DMS79 treated with DMSO at 0.1 percent for 48 hours (cell line): ENCODE results near the gene PHF13.

Experiments
- DNase-seq: peaks from one replicate; lab custom pipeline; 2025; lab: John Stamatoyannopoulos, UW

PHF13 gene

GRCh38 chr1:6602669-6603237, 10.8 kb upstream of the PHF13 start, which contains the start of gene KLHL21:
Gene KLHL21 (minus strand): TSS chr1:6602869. CDS start chr1:6602817, 52 bp downstream.
- peak; percentile 46 for DNase-seq

- no peak for DNase-seq
These were observed 10.2 kb upstream of the PHF13 start for GRCh38 chr1:6603238-6603914.

DNA sequence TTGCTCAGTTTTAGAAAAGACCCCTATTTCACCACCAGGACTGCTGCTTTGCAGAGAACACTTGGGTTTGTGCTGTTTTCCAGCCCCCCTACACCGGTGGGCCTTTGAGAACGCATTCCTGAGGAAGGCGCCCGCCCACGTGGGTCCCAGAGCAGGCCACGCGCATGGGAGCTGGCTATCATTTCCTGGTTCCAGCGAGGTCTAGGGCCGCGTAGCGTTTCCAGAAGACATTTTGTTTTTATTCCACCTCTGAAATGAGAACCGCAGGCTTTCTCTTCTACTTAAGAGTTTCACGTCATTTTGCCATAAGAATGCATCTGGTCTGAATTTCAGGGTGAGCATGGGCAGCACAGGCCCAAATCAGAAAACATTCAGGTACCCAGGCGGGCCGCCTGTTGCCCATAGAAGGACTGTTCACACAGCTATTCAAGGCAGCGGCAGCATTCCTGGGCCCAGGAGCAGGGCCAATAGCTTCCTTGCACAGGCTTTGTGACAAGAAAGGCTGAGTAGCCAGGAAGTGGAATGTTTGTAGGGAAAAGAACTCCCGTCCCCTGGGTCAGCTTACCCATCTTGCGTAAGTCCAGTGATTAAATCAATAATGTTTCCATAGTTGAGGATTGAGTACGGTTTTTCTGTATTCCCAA, 9.5 kb upstream of the PHF13 start:
- no peak for DNase-seq

DNA sequence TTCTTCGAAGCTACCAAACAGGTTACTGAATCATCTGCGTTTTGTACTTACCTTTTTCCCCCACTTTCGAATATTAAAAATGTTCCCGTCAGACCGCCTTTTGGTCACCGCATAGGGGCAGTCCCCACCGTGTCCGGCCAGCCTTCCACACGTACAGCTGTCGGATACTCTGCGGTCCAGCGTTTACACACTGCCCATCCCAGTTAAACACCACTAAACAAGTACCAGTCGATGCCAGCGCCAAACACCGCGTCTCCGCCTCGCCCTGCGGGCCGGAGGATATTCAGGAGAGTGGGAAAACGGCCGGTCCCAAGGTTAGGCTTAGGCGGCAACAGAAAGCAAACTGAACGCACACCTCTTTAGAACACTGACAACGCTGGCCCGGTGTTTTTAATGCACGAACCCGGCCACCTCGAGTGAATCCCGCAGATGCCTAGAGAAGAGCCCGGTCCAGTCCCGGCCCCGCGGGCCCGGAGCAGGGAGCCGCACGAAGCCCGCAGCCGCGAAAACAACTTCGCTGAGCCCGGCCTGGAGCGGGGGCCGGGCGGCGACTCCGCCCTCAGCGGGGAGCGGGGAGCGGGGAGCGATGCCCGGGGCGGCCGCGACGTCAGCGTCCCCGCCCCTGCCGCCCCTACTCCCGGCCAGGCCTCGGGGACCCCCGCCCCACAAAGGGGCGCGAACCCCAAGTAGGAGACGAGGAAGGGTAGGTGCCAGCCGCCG, 730 bp upstream of the PHF13 start:
- peak; percentile 57 for DNase-seq

DNA sequence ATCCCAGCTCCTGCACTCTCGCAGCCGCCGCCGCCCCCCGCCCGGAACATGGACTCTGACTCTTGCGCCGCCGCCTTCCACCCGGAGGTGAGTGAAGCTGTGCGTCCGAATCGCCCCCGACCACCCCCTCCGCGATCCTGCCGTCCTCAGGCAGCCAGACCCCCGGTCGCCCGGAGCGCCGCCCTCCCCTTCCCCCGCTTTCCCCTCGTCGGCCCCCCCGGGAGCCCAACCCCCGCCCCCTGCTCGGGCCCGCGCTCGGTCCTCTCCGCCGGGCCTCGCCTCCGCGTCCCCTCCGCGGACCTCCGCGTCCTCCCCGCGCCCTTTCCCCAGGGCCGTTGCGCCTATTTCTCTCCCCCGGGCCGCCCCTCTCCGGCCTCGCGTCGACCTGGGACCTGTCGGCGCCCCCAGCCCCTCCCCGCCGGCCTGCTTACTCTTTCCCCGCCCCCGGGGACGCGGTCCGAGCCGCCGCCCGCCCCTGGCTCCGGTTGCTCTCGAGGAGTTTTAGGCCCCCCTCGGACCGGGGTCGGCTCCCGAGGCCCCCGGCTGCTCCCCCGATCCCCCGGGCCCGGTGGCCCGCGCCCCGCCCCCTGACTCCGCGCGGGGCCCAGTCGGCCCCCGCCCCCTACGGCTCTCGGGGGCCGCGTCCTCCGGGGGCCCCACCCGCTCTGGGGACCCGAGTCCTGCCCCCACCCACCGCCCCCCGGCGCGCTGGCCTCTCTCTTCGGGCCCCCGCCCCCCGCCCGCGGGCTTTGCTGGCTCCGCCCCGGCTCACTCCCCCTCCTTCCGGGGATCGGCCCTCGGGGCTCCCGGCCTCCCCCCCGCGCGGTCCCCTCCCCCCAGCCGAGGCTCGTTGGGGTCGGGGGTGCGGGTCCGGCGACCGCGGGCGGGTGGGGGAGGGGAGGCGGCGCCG, 743 bp downstream of the PHF13 start:
- DNase-seq = no peak

- no peak for DNase-seq
These were observed 1.6 kb downstream of the PHF13 start for GRCh38 chr1:6614929-6615785.

- DNase-seq = no peak
These were observed 5.5 kb downstream of the PHF13 start for GRCh38 chr1:6619045-6619444.

- no peak for DNase-seq
These were observed 8.2 kb downstream of the PHF13 start for GRCh38 chr1:6621429-6622391.

DNA sequence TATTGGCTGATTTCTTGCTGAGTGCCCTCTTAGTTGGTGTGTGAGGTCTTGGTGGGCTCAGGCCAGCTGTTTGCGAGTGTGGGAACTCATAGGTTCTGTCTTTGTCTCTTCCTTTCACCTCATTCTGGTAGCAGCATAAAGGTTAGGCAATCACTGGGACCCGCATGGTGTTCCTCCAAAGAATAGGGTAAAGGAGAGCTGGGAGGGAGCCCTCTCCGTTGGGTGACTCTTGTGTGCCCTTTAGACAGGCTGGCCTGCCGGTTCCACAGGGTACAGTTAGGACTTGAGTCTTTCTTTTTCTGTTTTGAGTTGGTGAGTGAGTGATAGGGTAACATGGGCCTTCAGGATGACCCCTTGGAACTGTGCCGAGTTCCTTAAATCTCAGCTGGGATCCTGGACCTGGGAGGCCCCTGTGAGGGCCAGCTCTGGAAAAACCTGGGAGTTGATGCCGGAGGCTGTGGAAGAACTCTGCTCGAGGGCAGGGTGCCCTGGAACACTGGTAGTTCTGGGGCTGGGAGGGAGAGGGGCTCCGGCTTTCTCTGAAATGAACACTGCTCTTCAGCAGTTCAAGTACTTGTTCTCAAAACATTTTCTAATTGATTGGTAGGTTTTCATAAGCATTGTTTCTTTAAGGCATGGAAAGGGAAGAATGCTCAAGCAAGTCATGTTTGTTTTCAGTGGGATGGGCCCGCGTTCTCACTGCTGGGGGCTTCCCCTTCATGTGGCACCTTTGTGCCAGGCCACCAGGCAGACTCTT, 9.0 kb downstream of the PHF13 start:
- no peak for DNase-seq

DNA sequence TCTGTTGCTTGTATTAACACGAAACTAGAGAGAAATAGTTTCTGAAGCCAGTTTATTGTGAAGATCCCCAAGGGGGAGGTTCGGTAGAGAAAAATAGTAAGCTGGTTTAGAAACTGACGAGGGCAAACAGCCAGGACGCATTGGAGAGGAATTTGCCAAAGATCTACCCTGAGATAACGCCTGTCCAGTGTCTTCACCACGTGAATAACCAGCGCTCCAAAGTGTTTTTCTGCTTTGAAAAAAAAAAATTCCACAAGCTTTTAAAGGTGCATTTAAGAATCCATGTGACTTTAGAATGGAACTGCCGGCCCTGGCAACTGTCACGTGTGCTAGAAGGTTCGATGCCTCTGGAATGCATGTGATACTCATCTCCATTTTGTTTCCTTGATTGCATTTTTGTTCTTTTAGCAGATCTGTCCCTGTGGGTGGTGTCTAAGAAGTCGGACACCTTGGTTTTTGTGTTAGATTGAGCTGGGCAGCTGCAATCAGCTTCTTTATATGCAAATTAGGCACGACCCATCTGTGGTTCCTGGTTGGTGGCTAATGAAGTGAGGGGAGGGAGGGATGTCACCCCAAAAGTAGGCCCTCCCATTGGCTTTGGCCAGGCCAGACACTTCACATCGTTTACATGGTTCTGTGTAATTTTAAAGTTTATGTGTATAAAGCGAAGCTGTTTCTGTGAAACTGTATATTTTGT, 9.9 kb downstream of the PHF13 start:
- DNase-seq = no peak

GRCh38 chr1:6624710-6625583, 11.4 kb downstream of the PHF13 start, which contains the start of gene THAP3:
Gene THAP3 (plus strand): TSS chr1:6624868. CDS start chr1:6625219, 351 bp downstream.
- DNase-seq = peak; percentile 65

DNA sequence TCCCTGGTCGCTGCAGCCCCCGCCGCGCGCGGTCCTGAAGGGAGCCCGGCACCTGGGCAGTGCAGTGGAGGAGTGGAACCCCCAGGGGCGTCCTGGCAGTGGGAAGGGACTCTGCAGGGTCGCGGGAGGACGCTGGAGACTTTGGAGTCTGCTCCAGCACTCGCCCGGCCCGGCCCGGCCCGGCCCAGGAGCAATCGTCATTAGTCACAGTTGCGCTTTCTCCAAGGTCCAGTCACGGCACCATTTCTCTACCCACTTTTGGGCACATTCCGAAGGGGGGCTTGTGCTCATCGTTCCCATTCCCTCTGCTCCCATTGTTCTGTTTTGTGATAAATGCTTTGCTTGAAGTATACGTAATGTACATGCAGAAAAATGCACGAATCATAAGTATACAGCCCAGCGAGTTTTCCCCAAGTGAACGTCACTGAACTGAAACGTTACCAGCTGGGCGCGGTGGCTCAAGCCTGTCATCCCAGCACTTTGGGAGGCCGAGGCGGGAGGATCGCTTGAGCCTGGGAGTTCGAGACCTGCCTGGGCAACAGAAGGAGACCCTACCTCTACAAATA, 12.1 kb downstream of the PHF13 start:
- no peak for DNase-seq

- no peak for DNase-seq
These were observed 13.5 kb downstream of the PHF13 start for GRCh38 chr1:6627031-6627430.

GRCh38 chr1:6627841-6628545, 14.5 kb downstream of the PHF13 start:
- DNase-seq = no peak

- DNase-seq = no peak
These were observed 15.5 kb downstream of the PHF13 start for GRCh38 chr1:6628971-6629479.

- DNase-seq = no peak
These were observed 16.5 kb downstream of the PHF13 start for GRCh38 chr1:6630027-6630426.
